HG02852 (cell line): ENCODE data around the gene AGBL1.

Experiments used
- ATAC-seq: cut with Tn5 transposase; IDR thresholded peaks from one replicate; pipeline ENCODE4 v1.9.1; 2021; ENCODE audit warnings: mild to moderate bottlenecking, moderate library complexity; ENCODE audit not compliant: unreplicated experiment

AGBL1 gene

GRCh38 chr15:86235667-86236066, 156.0 kb downstream of the AGBL1 start:
- no peak for ATAC-seq

DNA sequence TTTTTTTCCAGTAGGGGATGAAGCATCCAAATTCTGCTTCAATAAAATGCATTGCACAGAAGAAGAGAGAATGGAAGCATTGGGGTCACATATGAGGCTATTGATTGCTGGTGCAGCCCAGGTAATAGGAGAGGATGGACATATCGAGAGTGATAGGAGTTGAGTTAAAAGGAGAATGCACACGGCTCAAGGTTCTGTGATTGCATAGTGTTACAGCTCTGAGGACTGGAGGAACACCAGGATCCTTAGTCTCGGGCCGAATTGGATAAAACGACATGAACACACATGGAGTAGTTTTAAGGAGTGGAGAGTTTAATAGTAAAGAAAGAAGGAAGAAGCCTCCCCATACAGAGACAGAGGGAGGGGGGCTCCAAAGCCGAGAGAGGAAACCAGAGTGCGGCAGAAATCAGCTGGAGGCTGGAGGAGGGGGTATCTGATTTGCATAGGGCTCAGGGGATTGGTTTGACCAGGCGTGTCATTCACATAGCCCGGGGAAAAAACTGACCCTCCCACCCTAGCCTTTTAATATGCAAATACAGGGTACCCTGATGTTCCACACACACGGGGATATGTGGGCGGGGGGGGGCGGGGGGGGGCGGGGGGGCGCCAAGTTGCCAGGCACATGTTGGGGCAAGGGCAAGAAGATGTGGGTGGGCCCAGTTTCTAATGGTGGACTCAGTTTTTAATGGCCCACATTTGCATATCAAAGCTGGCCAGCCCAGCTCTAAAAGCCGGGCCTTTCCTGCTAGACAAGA, 156.9 kb downstream of the AGBL1 start:
- no peak for ATAC-seq

GRCh38 chr15:86237111-86237500, 157.4 kb downstream of the AGBL1 start:
- ATAC-seq, result no peak

GRCh38 chr15:86247249-86247955, 167.7 kb downstream of the AGBL1 start:
- no peak for ATAC-seq

GRCh38 chr15:86255247-86255646, 175.6 kb downstream of the AGBL1 start:
- no peak for ATAC-seq

GRCh38 chr15:86256628-86257027, 177.0 kb downstream of the AGBL1 start:
- ATAC-seq, result no peak

DNA sequence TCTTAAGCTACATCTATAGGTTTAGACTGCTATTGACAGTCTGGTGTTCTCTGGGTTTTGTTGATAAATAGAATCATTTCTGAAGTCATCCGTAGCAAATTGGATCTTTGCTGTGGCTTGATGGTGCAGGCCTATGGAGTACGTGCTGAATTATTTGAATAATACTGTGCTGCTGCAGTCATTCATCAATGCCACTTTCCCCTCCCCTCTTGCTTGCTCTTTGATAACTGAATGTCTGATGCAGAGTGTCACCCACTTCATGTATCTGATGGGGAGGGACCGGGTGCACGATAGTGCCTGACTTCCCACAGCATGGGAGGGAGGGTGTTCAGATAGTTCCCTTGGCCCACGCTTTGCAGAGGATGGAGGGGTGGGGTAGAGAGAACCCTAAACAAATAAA, 179.9 kb downstream of the AGBL1 start:
- no peak for ATAC-seq

GRCh38 chr15:86263230-86263629, 183.6 kb downstream of the AGBL1 start:
- ATAC-seq, result no peak

- no peak for ATAC-seq
Observed at GRCh38 chr15:86266896-86267484, 187.3 kb downstream of the AGBL1 start.

- ATAC-seq, result no peak
Observed at GRCh38 chr15:86267892-86268291, 188.2 kb downstream of the AGBL1 start.

DNA sequence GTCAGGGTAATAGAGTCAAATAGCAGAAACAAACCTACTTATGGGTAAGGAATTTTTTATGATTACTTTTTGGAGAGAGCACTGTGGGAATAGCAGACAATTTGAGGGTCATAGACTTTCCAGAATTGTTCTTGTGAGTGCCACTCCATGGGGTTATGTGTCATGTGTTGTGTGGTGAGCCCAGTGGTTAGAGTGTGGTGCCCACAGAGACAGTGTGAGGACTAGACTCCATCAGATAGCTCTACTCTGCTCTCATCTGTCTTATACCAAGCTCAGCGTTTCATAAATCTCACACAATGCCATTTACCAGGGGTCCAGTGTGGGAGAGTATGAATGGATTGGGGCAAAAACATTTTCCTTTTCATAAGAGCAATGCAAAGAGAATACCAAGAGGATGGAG, 188.9 kb downstream of the AGBL1 start:
- ATAC-seq, result no peak

- no peak for ATAC-seq
Observed at GRCh38 chr15:86273309-86273708, 193.6 kb downstream of the AGBL1 start.

GRCh38 chr15:86275361-86275760, 195.7 kb downstream of the AGBL1 start:
- no peak for ATAC-seq

GRCh38 chr15:86278586-86278985, 198.9 kb downstream of the AGBL1 start:
- ATAC-seq, result no peak

DNA sequence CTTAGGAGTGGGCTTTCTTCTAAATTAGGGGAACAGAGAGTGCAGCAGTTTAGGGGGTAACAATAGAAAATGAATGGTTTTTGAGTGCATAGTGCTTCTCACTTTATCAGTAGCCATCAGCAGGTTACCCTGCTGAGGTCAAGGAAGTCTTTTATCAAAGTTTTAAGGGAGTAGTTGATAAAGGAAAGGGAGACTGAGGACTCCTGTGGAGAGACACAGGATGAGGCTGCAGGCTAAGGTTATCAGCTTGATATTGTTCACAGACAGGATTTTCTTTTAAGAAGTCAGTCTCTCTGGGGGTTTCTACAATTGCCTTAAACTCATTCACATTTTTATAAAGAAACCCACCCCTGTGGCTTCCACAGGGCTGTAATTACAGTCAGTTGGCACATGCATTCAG, 205.0 kb downstream of the AGBL1 start:
- ATAC-seq, result no peak

DNA sequence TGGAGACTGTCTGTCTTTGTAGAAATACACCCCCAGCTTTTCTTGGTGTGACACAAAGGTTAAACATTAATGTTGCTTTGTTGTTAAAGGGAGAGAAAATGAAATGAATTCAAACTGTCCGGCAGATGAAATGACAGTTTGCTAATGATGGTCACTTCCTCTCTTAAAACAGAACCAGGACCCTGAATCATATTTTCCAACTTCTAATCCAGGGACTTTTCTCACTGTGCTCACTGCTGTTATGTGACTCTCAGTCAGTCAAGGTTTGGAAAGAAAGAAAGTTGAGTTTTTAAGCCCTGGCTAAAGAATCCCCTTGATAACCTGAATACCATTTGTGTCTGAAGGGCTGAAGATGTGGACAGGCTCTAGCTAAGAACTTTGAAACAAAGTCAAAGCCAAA, 215.8 kb downstream of the AGBL1 start:
- no peak for ATAC-seq

GRCh38 chr15:86296769-86297168, 217.1 kb downstream of the AGBL1 start:
- ATAC-seq, result no peak

DNA sequence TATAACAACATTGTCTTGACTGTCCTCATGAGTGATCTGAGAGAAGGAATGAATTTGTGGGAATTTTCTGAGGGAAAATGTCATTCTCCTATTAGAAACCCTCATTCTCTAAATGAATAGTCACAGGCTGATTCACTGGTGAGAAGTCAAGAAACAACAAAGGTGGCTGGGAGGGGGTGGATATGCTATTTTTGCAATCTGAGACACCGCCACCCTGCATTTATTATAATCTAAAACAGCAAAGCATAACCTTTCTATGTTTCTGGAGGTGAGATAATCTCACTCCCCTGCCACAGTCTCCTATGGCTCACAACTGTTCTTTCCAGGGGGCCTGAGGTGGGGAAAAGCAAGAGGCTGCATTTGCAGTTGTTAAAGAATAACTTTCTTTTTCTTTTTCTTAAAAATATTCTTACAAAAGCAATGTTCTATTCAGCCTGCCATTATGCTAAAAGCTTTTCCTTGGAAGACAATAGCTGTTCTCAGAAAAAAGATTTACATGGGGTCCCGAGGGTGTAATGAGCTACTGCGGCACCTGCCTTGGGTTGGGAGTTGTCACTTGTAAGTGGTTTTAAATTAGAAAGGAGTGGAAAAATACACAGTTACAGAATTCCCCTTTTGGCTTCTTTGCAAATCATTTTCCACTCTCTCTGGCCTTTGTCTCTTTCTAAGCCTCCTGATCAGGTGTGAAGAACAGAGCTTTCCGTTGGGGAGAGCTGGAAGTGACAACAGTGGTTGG, 220.9 kb downstream of the AGBL1 start:
- ATAC-seq, result no peak

DNA sequence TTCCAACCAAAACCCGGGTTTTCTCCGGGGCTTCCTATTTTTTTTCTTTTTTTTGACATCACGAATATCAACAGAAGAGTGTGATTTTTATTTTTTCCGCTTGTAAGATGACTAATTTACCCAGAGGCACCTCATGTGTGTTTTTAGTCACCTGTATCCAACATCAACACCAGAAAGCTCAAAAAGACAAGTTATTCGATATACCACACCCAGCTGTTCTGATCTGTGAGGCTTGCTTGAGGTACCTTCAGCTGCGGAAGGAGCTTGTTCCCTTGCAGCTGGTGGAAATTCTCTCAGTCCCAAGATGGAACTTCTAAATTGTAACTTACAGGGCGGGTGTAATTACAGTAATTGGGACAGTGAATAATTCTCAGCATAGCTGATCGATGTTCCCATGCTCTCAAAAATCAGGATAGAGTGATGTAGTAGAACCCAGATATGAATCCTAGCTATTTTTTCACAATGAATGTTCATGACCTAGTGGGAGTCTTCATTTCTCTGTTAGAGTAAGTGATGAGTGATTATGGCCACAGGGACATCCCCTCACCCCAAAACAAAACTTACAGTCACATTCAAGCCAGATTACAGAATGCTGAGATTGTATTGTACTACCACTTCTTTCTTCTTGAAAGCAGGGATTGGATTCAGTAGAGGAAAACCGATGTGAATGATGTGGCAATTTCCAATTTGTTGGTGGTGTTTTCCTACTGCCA, 232.1 kb downstream of the AGBL1 start:
- no peak for ATAC-seq

DNA sequence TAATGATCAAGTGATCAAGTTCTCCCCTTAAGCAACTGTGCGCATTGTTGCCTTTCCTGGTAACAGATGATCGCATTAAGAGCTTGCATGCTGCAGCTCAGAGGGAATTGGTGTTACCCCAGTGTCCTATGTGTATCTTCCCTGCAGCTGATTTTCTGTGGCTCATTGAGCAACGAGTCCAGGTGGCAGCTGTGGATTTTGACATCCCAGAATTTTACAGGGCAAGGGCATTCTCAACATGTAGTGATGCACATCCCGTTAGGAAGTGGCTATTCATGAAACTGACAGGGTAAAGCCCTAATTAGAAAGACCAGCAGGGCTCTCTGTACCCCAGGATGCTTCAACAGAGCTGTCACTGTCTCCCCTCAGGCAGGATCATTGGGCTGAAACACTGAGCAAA, 232.8 kb downstream of the AGBL1 start:
- ATAC-seq, result no peak

DNA sequence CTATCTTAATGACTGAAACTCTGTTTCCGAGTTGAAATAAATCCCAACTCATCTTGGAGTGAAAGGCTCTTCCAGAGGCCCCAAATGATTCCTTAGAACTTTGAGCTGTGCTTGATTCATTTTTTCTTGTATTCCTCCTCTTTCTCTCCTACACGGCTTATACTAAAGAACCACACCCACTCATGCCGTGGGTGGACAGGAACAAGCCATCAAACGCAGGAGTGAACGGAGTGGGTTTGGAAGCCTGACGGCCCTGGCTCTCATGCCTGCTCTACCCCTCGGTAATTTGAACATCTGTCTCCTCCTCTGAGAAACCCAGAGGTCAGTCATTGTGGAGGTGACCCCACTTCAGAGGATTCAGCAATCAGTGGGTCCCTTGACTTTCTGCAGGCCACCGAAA, 236.5 kb downstream of the AGBL1 start:
- ATAC-seq, result no peak
